Measurements from ENCODE around the gene MAP1S. TPM values are rescaled to one million over a fixed set of nuclear protein-coding genes. Genes with fewer than 3 reads are reported as not detected.

The MAP1S gene
- total RNA-seq, 1 donor from 2014 or later: 8.9 TPM

- no peak for TF ChIP-seq EZH2 (IDR thresholded peaks at IDR 0.05)
- no peak for TF ChIP-seq EZH2phosphoT487 (IDR thresholded peaks at IDR 0.05)
- TF ChIP-seq CTCF (IDR thresholded peaks at IDR 0.05): no peak
- Histone ChIP-seq H3K9me3 (ENCODE audit: low read depth) (no peaks in the 10 kb centered on the region), H3K4me1 (peaks cover 14% of the 10 kb centered on the region), H2AFZ (replicated peaks) (no peak overlapping the region), H3K4me3 (no peak overlapping the region), H3K27me3 (no peaks in the 10 kb centered on the region), H3K4me2 (peak overlapping the region; percentile 66), H3K36me3 (no peaks in the 10 kb centered on the region), H3K9ac (no peak overlapping the region), H3K27ac (no peak overlapping the region), H3F3A (ENCODE audit: low read depth) (peaks cover 10% of the 10 kb centered on the region), H4K20me1 (ENCODE audit: low read depth) (no peaks in the 10 kb centered on the region), H3K79me2 (ENCODE audit: low read depth) (no peaks in the 10 kb centered on the region)
- DNase-seq (ENCODE audit: low spot score): peak; percentile 94
- Mint-ChIP-seq H3K4me1 (peaks cover 51% of the 10 kb centered on the region), H3K36me3 (peaks cover 10% of the 10 kb centered on the region), H3K4me3 (peak overlapping the region; percentile 76), H3K27me3 (ENCODE audit: insufficient read depth, low read depth) (peaks cover 5% of the 10 kb centered on the region), H3K27ac (peak overlapping the region; percentile 96), H3K9me3 (no peaks in the 10 kb centered on the region)
These were observed 36.8 kb downstream of the MAP1S start for GRCh38 chr19:17755977-17756670.

GRCh38 chr19:17757125-17757524 is 37.8 kb downstream of the MAP1S start:
- H4K20me1 ChIP-seq (ENCODE audit: low read depth): no peaks in the 10 kb centered on the region
- H3K9ac ChIP-seq: no peak overlapping the region
- H3K79me2 ChIP-seq (ENCODE audit: low read depth): no peaks in the 10 kb centered on the region
- H3K4me3 ChIP-seq: no peak overlapping the region
- H3F3A ChIP-seq (ENCODE audit: low read depth): peaks cover 15% of the 10 kb centered on the region
- Mint-ChIP-seq H3K27me3 (ENCODE audit: insufficient read depth, low read depth) (peaks cover 5% of the 10 kb centered on the region), H3K4me1 (peaks cover 49% of the 10 kb centered on the region), H3K9me3 (no peaks in the 10 kb centered on the region), H3K4me3 (no peak overlapping the region), H3K27ac (no peak overlapping the region), H3K36me3 (peaks cover 11% of the 10 kb centered on the region)
- TF ChIP-seq CTCF (IDR thresholded peaks at IDR 0.05) (no peak), EZH2 (IDR thresholded peaks at IDR 0.05) (no peak), EZH2phosphoT487 (IDR thresholded peaks at IDR 0.05) (no peak)
- DNase-seq (ENCODE audit: low spot score): no peak
- no peaks in the 10 kb centered on the region for H3K9me3 ChIP-seq (ENCODE audit: low read depth)
- no peak overlapping the region for H2AFZ ChIP-seq (replicated peaks)
- H3K36me3 ChIP-seq: no peaks in the 10 kb centered on the region
- no peaks in the 10 kb centered on the region for H3K27me3 ChIP-seq
- H3K4me1 ChIP-seq: peaks cover 18% of the 10 kb centered on the region
- H3K4me2 ChIP-seq: no peak overlapping the region
- no peak overlapping the region for H3K27ac ChIP-seq

- H3K36me3 ChIP-seq: no peaks in the 10 kb centered on the region
- Mint-ChIP-seq H3K27me3 (ENCODE audit: insufficient read depth, low read depth) (peaks cover 5% of the 10 kb centered on the region), H3K4me3 (no peak overlapping the region), H3K9me3 (no peaks in the 10 kb centered on the region), H3K36me3 (peaks cover 11% of the 10 kb centered on the region), H3K27ac (peak overlapping the region; percentile 79), H3K4me1 (peaks cover 54% of the 10 kb centered on the region)
- no peak overlapping the region for H3K27ac ChIP-seq
- H3K9ac ChIP-seq: no peak overlapping the region
- TF ChIP-seq CTCF (IDR thresholded peaks at IDR 0.05) (no peak), EZH2 (IDR thresholded peaks at IDR 0.05) (no peak), EZH2phosphoT487 (IDR thresholded peaks at IDR 0.05) (no peak)
- H2AFZ ChIP-seq (replicated peaks): no peak overlapping the region
- DNase-seq (ENCODE audit: low spot score): no peak
- peaks cover 20% of the 10 kb centered on the region for H3K4me1 ChIP-seq
- no peaks in the 10 kb centered on the region for H4K20me1 ChIP-seq (ENCODE audit: low read depth)
- H3K4me3 ChIP-seq: no peak overlapping the region
- no peaks in the 10 kb centered on the region for H3K79me2 ChIP-seq (ENCODE audit: low read depth)
- peaks cover 24% of the 10 kb centered on the region for H3F3A ChIP-seq (ENCODE audit: low read depth)
- no peak overlapping the region for H3K4me2 ChIP-seq
- no peaks in the 10 kb centered on the region for H3K27me3 ChIP-seq
- no peaks in the 10 kb centered on the region for H3K9me3 ChIP-seq (ENCODE audit: low read depth)
These were observed 39.2 kb downstream of the MAP1S start for GRCh38 chr19:17758515-17758914.
